GM12878 (cell line): ENCODE measurements around the gene EXD3. TPM values are rescaled to one million over a fixed set of nuclear protein-coding genes. Genes with fewer than 3 reads are reported as not detected.

Experiments used
- ATAC-seq: fragments of 200-7000 bp; cut with Tn5 transposase; 3 replicates; pipeline ENCODE4 v1.9.1; 2020; ENCODE audit warnings: mild to moderate bottlenecking, moderate library complexity
- BruUV-seq: library from RNA; stranded (reverse); fragments of 400-500 nt; replicated peaks from 2 replicates; lab custom pipeline; 2021; lab: Mats Ljungman, UMichigan
- CTCF ChIA-PET: fragments of 300-600 bp; sonication (Branson Sonifier 250); formaldehyde crosslinking; extraction: SDS; loops from one replicate; lab custom pipeline; 2021; ENCODE audit warnings: inconsistent platforms; lab: Yijun Ruan, JAX
- POLR2A ChIA-PET: fragments of 350-600 bp; formaldehyde crosslinking; extraction: SDS; loops from one replicate; lab custom pipeline; 2021; ENCODE audit warnings: inconsistent platforms; lab: Charles Lee
- RAD21 ChIA-PET: fragments of 300-600 bp; sonication (Branson Sonifier 250); formaldehyde crosslinking; loops from one replicate; lab custom pipeline; 2023; ENCODE audit warnings: antibody characterized with exemption; ENCODE audit not compliant: unreplicated experiment; lab: Charles Lee
- SMC1A ChIA-PET: fragments of 300-600 bp; sonication (Branson Sonifier 250); formaldehyde crosslinking; loops from one replicate; lab custom pipeline; 2023; ENCODE audit not compliant: unreplicated experiment, uncharacterized antibody; lab: Charles Lee
- DNase-seq: peaks from one replicate; pipeline ENCODE4 v3.0.0-alpha.2; 2011; ENCODE audit warnings: low read depth, low spot score
- FAIRE-seq: peaks from 3 replicates; lab custom pipeline; 2011; peaks lifted over from hg19 to GRCh38; lab: Jason Lieb, UNC
- H2AFZ ChIP-seq: 2 replicates; pipeline ENCODE4 v1.6.0; 2011; ENCODE audit warnings: low read depth, low read length, control low read depth; ENCODE audit not compliant: control insufficient read depth
- H3K27ac ChIP-seq: 2 replicates; pipeline ENCODE4 v1.5.1; 2011; ENCODE audit warnings: control low read depth; ENCODE audit not compliant: control insufficient read depth, insufficient read depth
- H3K27me3 ChIP-seq, 2 experiments: replicated peaks in 1 of 2; 2 replicates each; pipeline versions ENCODE4 v1.6.0 to v1.6.1; 2011; ENCODE audit warnings: low read length in 1 of 2; ENCODE audit not compliant: control insufficient read depth in 2 of 2, insufficient read depth in 2 of 2
- H3K36me3 ChIP-seq, 2 experiments: 2 replicates each; pipeline ENCODE4 v1.5.1; 2011; ENCODE audit warnings: low read length in 1 of 2; ENCODE audit not compliant: control insufficient read depth in 2 of 2, insufficient read depth in 2 of 2
- H3K4me1 ChIP-seq: 2 replicates; pipeline ENCODE4 v1.6.1; 2011; ENCODE audit warnings: mild to moderate bottlenecking, low read length, moderate library complexity, mixed read lengths; ENCODE audit not compliant: control insufficient read depth, insufficient read depth
- H3K4me2 ChIP-seq: 2 replicates; pipeline ENCODE4 v1.6.0; 2011; ENCODE audit warnings: control low read depth; ENCODE audit not compliant: control insufficient read depth, insufficient read depth
- H3K4me3 ChIP-seq: fragments of 200-600 bp; sonication (generic); 2 replicates; pipeline ENCODE4 v1.5.1; 2016
- H3K79me2 ChIP-seq: 2 replicates; pipeline ENCODE4 v1.6.0; 2011; ENCODE audit warnings: low read length; ENCODE audit not compliant: control insufficient read depth, insufficient read depth
- H3K9ac ChIP-seq: 2 replicates; pipeline ENCODE4 v1.8.0; 2011; ENCODE audit warnings: low read length, control low read depth, mixed read lengths; ENCODE audit not compliant: control insufficient read depth, insufficient read depth
- H3K9me3 ChIP-seq: replicated peaks from 3 replicates; pipeline ENCODE4 v1.5.1; 2011; ENCODE audit warnings: mild to moderate bottlenecking, low read length; ENCODE audit not compliant: control insufficient read depth, insufficient read depth
- H4K20me1 ChIP-seq: 2 replicates; pipeline ENCODE4 v1.6.0; 2011; ENCODE audit not compliant: control insufficient read depth, insufficient read depth
- CEBPB ChIP-seq, 2 experiments: fragments of 150-350 bp in 1 of 2; IDR thresholded peaks; 2 replicates each; pipeline ENCODE4 v1.6.1; 2012 to 2014; ENCODE audit warnings: low read depth in 2 of 2, low read length in 2 of 2, borderline replicate concordance in 1 of 2, inconsistent platforms in 1 of 2
- FOXM1 ChIP-seq: IDR thresholded peaks from 2 replicates; pipeline ENCODE4 v1.6.1; 2012; ENCODE audit warnings: low read depth, mild to moderate bottlenecking, inconsistent platforms, low read length, moderate library complexity
- GATAD2B ChIP-seq: fragments of 450-650 bp; conservative IDR thresholded peaks from 2 replicates; pipeline ENCODE4 v1.6.1; 2017; ENCODE audit warnings: low read depth, mild to moderate bottlenecking, moderate library complexity
- MEF2A ChIP-seq: IDR thresholded peaks from 2 replicates; pipeline ENCODE4 v1.6.1; 2011; ENCODE audit warnings: low read depth, mild to moderate bottlenecking, low read length, moderate library complexity; ENCODE audit not compliant: insufficient read depth
- NFIC ChIP-seq: IDR thresholded peaks from 2 replicates; pipeline ENCODE4 v1.6.1; 2012; ENCODE audit warnings: low read depth, mild to moderate bottlenecking, inconsistent platforms, low read length, moderate library complexity
- NR2C2 ChIP-seq: IDR thresholded peaks from 2 replicates; pipeline ENCODE4 v1.6.1; 2011; ENCODE audit warnings: borderline replicate concordance, low read depth; ENCODE audit not compliant: control insufficient read depth, insufficient read length
- PAX8 ChIP-seq: fragments of 450-650 bp; IDR thresholded peaks from 2 replicates; pipeline ENCODE4 v1.6.1; 2017; ENCODE audit warnings: mild to moderate bottlenecking, moderate library complexity
- POU2F2 ChIP-seq: IDR thresholded peaks from 3 replicates; pipeline ENCODE4 v1.6.1; 2011; ENCODE audit warnings: low read depth, mild to moderate bottlenecking, low read length, borderline replicate concordance
- SIX5 ChIP-seq: IDR thresholded peaks from 2 replicates; pipeline ENCODE4 v1.6.1; 2011; ENCODE audit warnings: mild to moderate bottlenecking, low read depth, low read length, moderate library complexity; ENCODE audit not compliant: severe bottlenecking
- SUPT20H ChIP-seq: IDR thresholded peaks from 2 replicates; pipeline ENCODE4 v1.6.1; 2011; ENCODE audit warnings: low read depth, mild to moderate bottlenecking, low read length, moderate library complexity, borderline replicate concordance; ENCODE audit not compliant: control insufficient read depth
- TCF7 ChIP-seq: IDR thresholded peaks from 2 replicates; pipeline ENCODE4 v1.6.1; 2014; ENCODE audit warnings: antibody characterized with exemption, borderline replicate concordance
- ZNF207 ChIP-seq: fragments of 450-650 bp; IDR thresholded peaks from 2 replicates; pipeline ENCODE4 v1.6.1; 2014; ENCODE audit warnings: antibody characterized with exemption, mild to moderate bottlenecking, borderline replicate concordance
- ZZZ3 ChIP-seq: IDR thresholded peaks from 2 replicates; pipeline ENCODE4 v1.6.1; 2011; ENCODE audit warnings: low read depth; ENCODE audit not compliant: control insufficient read depth, insufficient read length
- WGBS: methylation state at CpG from one replicate; pipeline ENCODE4 v1.1.6; 2016; ENCODE audit warnings: low lambda C conversion rate; ENCODE audit not compliant: insufficient replicate concordance, insufficient coverage; ENCODE audit errors: missing lambda C conversion rate; 5-methylcytosine and 5-hydroxymethylcytosine counted together
- in situ Hi-C: fragments of 300-500 bp; cut with MboI; formaldehyde crosslinking; loops from 9 replicates; pipeline ENCODE4 v1.14.3; 2018; ENCODE audit warnings: mixed read lengths
- intact Hi-C: fragments of 100-400 bp; cut with micrococcal nuclease; formaldehyde crosslinking; loops from one replicate; pipeline ENCODE4 v1.14.2; 2022; ENCODE audit not compliant: unreplicated experiment
- polyA plus RNA-seq, 11 experiments: library from polyadenylated mRNA; depleted of rRNA in 4 of 11; unstranded in 6 of 11; stranded (reverse) in 5 of 11; fragments of >200 nt; fragmentation: Nextera tagmentation in 4 of 11; fragmentation: Illumina TruSeq in 1 of 11; extraction: Ambion mirVana in 4 of 11; extraction: Trizol in 1 of 11; gene quantifications; 1 replicate in 1 of 11; 2 replicates in 10 of 11; pipeline versions ENCODE4 v1.2.1 to v1.2.3, GENCODE V29; 2011 to 2016; ENCODE audit warnings: inconsistent platforms in 2 of 11, missing spikeins in 2 of 11, low read depth in 1 of 11
- total RNA-seq, 4 experiments: library from RNA; depleted of rRNA in 3 of 4; stranded (reverse); fragments of >200 nt in 3 of 4; fragmentation: Illumina TruSeq in 1 of 4; extraction: Trizol in 1 of 4; gene quantifications; 2 replicates each; pipeline versions ENCODE4 v1.2.1 to v1.2.3, GENCODE V29; 2013 to 2021
- TF ChIP-seq, protein P1 (sequence below): fragments of 150-350 bp; IDR thresholded peaks from 2 replicates; pipeline ENCODE4 v1.6.1; 2014; ENCODE audit warnings: mild to moderate bottlenecking, low read depth, low read length
- TF ChIP-seq, protein P2 (sequence below): fragments of 450-650 bp; conservative IDR thresholded peaks from 2 replicates; pipeline ENCODE4 v1.6.1; 2017; ENCODE audit warnings: mild to moderate bottlenecking, moderate library complexity
- TF ChIP-seq, protein P3 (sequence below): fragments of 450-650 bp; formaldehyde crosslinking; IDR thresholded peaks from 2 replicates; pipeline ENCODE4 v1.4.0; 2022; ENCODE audit warnings: mild to moderate bottlenecking, moderate library complexity

Gene EXD3
- total and polyA plus RNA-seq, 10 of the 15 experiments (the other 5 are each of a cell fraction or from before 2014, with no cell fraction given), result 0.21 to 7.1 (median 3.6) TPM

DNA sequence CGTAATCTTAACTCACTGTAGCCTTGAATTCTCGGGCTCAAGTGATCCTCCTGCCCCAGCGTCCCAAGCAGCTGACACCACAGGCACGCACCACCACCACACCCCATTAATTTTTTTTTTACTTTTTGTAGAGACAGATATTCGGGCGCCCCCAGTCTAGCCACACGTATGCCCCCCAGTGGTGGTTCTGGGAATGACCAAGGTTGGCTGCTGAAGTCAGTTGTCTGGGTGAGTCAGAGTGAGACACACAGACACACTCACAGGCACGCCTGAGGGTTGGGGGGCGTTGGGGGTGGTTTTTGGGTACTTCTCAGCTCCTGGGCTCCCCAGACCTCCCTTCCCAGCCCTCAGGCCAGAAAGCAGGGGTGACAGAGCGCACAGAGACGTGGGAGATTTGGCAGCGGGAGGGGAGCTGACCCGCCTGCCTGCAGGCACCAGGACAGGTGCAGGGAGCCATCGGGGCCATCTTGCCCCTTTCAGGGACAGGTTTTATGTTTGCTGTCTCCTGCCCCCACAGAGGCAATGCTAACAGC lies 22.4 kb upstream of the EXD3 start:
- H3K4me1 ChIP-seq, result peaks cover 8% of the 10 kb centered on the region
- ChIA-PET RAD21 (interaction anchor here (1.4 kb wide), 1 partner anchor 23 kb away, joined by 4 read pairs; the partner anchor contains the start of genes EXD3 and NOXA1), POLR2A (interaction anchor here (1.4 kb wide), 1 partner anchor 147 kb away, joined by 3 read pairs; no protein-coding TSS in a partner anchor), SMC1A (interaction anchor here (1.4 kb wide), 1 partner anchor 148 kb away, joined by 3 read pairs; no protein-coding TSS in a partner anchor), CTCF (interaction anchor here (0.7 to 3.9 kb wide), 14 partner anchors 14 to 208 kb away, joined by 3 to 25 read pairs (median 4); partner anchors contain the start of genes EXD3, NOXA1, NSMF and TOR4A)
- H3K9me3 ChIP-seq, result no peaks in the 10 kb centered on the region
- H3K27me3 ChIP-seq, result no peaks in the 10 kb centered on the region
- peak overlapping the region; percentile 41 for H3K4me2 ChIP-seq
- H3K27ac ChIP-seq, result no peak overlapping the region
- intact Hi-C loops (loop anchor here (2.0 kb wide), 3 partner anchors 23 to 159 kb away; partner anchors contain the start of genes EXD3 and NOXA1), in situ Hi-C loops (loop anchor here (5.0 kb wide), 1 partner anchor 153 kb away; no protein-coding TSS in a partner anchor)
- WGBS, result 13% methylated on average over 14 of the region's 14 CpGs
- no peak overlapping the region for H3K4me3 ChIP-seq
- no peaks in the 10 kb centered on the region for H4K20me1 ChIP-seq
- no peak overlapping the region for H3K9ac ChIP-seq
- FAIRE-seq (peak; percentile 90), DNase-seq (peak; percentile 40), ATAC-seq (peak; percentile 91)
- H3K36me3 ChIP-seq, result no peaks in the 10 kb centered on the region
- no peaks in the 10 kb centered on the region for H3K79me2 ChIP-seq
- BruUV-seq, result no TSS peak
- H2AFZ ChIP-seq, result peak overlapping the region; percentile 26
- TF ChIP-seq POU2F2 (0 out of 3 replicates have a peak, but pooled peaks have one; percentile 20), MEF2A (no peak), CEBPB (IDR thresholded peaks at IDR 0.05; ENCODE audit: borderline replicate concordance in 1 of 2, low read depth in 2 of 2, low read length in 2 of 2) (no peak), SUPT20H (no peak), SIX5 (no peak), GATAD2B (0 out of 2 replicates have a peak, but pooled peaks have one; percentile 35), ZNF207 (no peak), ZZZ3 (no peak), NR2C2 (no peak), FOXM1 (peak; percentile 39; the same call in 1 of the 2 replicates), NFIC (no peak), TCF7 (no peak), PAX8 (no peak)
- TF ChIP-seq, protein P1, sequence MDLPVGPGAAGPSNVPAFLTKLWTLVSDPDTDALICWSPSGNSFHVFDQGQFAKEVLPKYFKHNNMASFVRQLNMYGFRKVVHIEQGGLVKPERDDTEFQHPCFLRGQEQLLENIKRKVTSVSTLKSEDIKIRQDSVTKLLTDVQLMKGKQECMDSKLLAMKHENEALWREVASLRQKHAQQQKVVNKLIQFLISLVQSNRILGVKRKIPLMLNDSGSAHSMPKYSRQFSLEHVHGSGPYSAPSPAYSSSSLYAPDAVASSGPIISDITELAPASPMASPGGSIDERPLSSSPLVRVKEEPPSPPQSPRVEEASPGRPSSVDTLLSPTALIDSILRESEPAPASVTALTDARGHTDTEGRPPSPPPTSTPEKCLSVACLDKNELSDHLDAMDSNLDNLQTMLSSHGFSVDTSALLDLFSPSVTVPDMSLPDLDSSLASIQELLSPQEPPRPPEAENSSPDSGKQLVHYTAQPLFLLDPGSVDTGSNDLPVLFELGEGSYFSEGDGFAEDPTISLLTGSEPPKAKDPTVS, result no peak
- TF ChIP-seq, protein P2, sequence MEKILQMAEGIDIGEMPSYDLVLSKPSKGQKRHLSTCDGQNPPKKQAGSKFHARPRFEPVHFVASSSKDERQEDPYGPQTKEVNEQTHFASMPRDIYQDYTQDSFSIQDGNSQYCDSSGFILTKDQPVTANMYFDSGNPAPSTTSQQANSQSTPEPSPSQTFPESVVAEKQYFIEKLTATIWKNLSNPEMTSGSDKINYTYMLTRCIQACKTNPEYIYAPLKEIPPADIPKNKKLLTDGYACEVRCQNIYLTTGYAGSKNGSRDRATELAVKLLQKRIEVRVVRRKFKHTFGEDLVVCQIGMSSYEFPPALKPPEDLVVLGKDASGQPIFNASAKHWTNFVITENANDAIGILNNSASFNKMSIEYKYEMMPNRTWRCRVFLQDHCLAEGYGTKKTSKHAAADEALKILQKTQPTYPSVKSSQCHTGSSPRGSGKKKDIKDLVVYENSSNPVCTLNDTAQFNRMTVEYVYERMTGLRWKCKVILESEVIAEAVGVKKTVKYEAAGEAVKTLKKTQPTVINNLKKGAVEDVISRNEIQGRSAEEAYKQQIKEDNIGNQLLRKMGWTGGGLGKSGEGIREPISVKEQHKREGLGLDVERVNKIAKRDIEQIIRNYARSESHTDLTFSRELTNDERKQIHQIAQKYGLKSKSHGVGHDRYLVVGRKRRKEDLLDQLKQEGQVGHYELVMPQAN, result no peak
- TF ChIP-seq, protein P3, sequence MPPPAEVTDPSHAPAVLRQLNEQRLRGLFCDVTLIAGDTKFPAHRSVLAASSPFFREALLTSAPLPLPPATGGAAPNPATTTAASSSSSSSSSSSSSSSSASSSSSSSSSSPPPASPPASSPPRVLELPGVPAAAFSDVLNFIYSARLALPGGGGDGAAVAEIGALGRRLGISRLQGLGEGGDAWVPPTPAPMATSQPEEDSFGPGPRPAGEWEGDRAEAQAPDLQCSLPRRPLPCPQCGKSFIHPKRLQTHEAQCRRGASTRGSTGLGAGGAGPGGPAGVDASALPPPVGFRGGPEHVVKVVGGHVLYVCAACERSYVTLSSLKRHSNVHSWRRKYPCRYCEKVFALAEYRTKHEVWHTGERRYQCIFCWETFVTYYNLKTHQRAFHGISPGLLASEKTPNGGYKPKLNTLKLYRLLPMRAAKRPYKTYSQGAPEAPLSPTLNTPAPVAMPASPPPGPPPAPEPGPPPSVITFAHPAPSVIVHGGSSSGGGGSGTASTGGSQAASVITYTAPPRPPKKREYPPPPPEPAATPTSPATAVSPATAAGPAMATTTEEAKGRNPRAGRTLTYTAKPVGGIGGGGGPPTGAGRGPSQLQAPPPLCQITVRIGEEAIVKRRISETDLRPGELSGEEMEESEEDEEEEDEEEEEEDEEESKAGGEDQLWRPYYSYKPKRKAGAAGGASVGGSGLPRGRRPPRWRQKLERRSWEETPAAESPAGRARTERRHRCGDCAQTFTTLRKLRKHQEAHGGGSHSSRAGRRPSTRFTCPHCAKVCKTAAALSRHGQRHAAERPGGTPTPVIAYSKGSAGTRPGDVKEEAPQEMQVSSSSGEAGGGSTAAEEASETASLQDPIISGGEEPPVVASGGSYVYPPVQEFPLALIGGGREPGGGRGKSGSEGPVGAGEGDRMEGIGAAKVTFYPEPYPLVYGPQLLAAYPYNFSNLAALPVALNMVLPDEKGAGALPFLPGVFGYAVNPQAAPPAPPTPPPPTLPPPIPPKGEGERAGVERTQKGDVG, result no peak
